Skeletal muscle cell (primary cell): ENCODE results near the gene VWA5A.

Source experiments
- DNase-seq: peaks from one replicate; pipeline ENCODE4 v3.0.0-alpha.2; 2010; ENCODE audit warnings: low read depth
- H3K4me3 ChIP-seq: 2 replicates; pipeline ENCODE4 v1.5.1; 2011; ENCODE audit warnings: low read depth, mild to moderate bottlenecking, control low read depth, low read length, moderate library complexity

VWA5A gene

GRCh38 chr11:124114942-124115781 is at the start of gene VWA5A:
VWA5A (plus strand) TSS chr11:124115450; CDS start chr11:124117512, 2,062 bp downstream.
- DNase-seq: peak; percentile 69
- H3K4me3 ChIP-seq: peak within 1 kb of the TSS; percentile 61

- no peak for DNase-seq
- H3K4me3 ChIP-seq: no peak overlapping the region
Measured at GRCh38 chr11:124068601-124069110, 46.6 kb upstream of the VWA5A start.

GRCh38 chr11:124069429-124070401 is 45.5 kb upstream of the VWA5A start:
- DNase-seq: no peak
- peak overlapping the region; percentile 41 for H3K4me3 ChIP-seq

- no peak overlapping the region for H3K4me3 ChIP-seq
- DNase-seq: peak; percentile 48
Measured at GRCh38 chr11:124070915-124071622, 44.2 kb upstream of the VWA5A start.

GRCh38 chr11:124071623-124071948 is 43.7 kb upstream of the VWA5A start:
- no peak for DNase-seq
- no peak overlapping the region for H3K4me3 ChIP-seq

GRCh38 chr11:124072147-124072546 is 43.1 kb upstream of the VWA5A start:
- no peak overlapping the region for H3K4me3 ChIP-seq

GRCh38 chr11:124074554-124074953 is 40.7 kb upstream of the VWA5A start:
- no peak for DNase-seq
- H3K4me3 ChIP-seq: no peak overlapping the region

More at GRCh38 chr11:124072147-124072546, 43.1 kb upstream of the VWA5A start:
- no peak for DNase-seq

GRCh38 chr11:124075492-124075840 is 39.8 kb upstream of the VWA5A start:
- no peak overlapping the region for H3K4me3 ChIP-seq
- DNase-seq: no peak

- DNase-seq: no peak
- H3K4me3 ChIP-seq: peak overlapping the region; percentile 51
Measured at GRCh38 chr11:124075841-124076651, 39.2 kb upstream of the VWA5A start.

- no peak for DNase-seq
- no peak overlapping the region for H3K4me3 ChIP-seq
Measured at GRCh38 chr11:124077266-124077665, 38.0 kb upstream of the VWA5A start.

- H3K4me3 ChIP-seq: no peak overlapping the region
- no peak for DNase-seq
Measured at GRCh38 chr11:124078591-124078990, 36.7 kb upstream of the VWA5A start.

GRCh38 chr11:124079631-124080326 is 35.5 kb upstream of the VWA5A start:
- H3K4me3 ChIP-seq: no peak overlapping the region
- DNase-seq: no peak

- no peak for DNase-seq
- H3K4me3 ChIP-seq: no peak overlapping the region
Measured at GRCh38 chr11:124080327-124081001, 34.8 kb upstream of the VWA5A start.

- H3K4me3 ChIP-seq: no peak overlapping the region
- no peak for DNase-seq
Measured at GRCh38 chr11:124081483-124081882, 33.8 kb upstream of the VWA5A start.

GRCh38 chr11:124082371-124082770 is 32.9 kb upstream of the VWA5A start:
- no peak for DNase-seq

GRCh38 chr11:124085583-124085982 is 29.7 kb upstream of the VWA5A start:
- DNase-seq: no peak
- H3K4me3 ChIP-seq: no peak overlapping the region

More at GRCh38 chr11:124082371-124082770, 32.9 kb upstream of the VWA5A start:
- no peak overlapping the region for H3K4me3 ChIP-seq

- H3K4me3 ChIP-seq: no peak overlapping the region
Measured at GRCh38 chr11:124085997-124086846, 29.0 kb upstream of the VWA5A start.

More at GRCh38 chr11:124085997-124086846, 29.0 kb upstream of the VWA5A start:
- no peak for DNase-seq
